Body of pancreas (tissue), 4 donors: ENCODE results near the gene SERF2.

Source experiments
- POLR2A ChIP-seq, 3 donors: fragments of 450-650 bp; IDR thresholded peaks; one replicate each; pipeline ENCODE4 v1.6.1; 2016; ENCODE audit warnings: antibody characterized with exemption in 3 of 3, mild to moderate bottlenecking in 2 of 3
- TF ChIP-seq, protein P1 (sequence below), 7 experiments: fragments of 450-650 bp in 4 of 7; fragments of 200-600 bp in 3 of 7; sonication (generic) in 3 of 7; IDR thresholded peaks; one replicate each; pipeline ENCODE4 v1.5.1; 2016 to 2019; ENCODE audit warnings: antibody characterized with exemption in 7 of 7

DNA sequence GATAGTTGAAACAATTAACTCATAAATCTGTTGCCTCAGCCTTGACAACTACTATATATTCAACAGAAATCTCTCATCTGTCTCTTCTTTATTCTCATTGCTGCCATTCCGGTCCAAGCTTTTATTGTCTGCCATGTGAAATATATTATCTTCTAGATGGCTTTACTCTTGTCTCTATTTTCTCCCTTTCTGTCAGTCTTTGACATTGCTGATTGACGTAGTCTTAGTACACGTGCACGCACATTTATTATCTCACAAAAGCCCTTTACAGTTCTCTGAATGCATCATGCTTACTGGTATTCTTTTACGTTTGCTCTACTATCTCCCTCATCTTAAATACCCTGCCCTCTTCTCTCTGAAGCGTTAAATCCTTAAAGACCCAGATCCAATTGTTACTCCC lies 40.2 kb upstream of the SERF2 start:
- TF ChIP-seq POLR2A (IDR thresholded peaks at IDR 0.05) = no peak
- TF ChIP-seq, protein P1, sequence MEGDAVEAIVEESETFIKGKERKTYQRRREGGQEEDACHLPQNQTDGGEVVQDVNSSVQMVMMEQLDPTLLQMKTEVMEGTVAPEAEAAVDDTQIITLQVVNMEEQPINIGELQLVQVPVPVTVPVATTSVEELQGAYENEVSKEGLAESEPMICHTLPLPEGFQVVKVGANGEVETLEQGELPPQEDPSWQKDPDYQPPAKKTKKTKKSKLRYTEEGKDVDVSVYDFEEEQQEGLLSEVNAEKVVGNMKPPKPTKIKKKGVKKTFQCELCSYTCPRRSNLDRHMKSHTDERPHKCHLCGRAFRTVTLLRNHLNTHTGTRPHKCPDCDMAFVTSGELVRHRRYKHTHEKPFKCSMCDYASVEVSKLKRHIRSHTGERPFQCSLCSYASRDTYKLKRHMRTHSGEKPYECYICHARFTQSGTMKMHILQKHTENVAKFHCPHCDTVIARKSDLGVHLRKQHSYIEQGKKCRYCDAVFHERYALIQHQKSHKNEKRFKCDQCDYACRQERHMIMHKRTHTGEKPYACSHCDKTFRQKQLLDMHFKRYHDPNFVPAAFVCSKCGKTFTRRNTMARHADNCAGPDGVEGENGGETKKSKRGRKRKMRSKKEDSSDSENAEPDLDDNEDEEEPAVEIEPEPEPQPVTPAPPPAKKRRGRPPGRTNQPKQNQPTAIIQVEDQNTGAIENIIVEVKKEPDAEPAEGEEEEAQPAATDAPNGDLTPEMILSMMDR (IDR thresholded peaks at IDR 0.05) = no peak
